ENCODE results near the gene MARCO. TPM values are rescaled to one million over a fixed set of nuclear protein-coding genes. Genes with fewer than 3 reads are reported as not detected.

MARCO gene
- total and polyA plus RNA-seq, 10 of the 15 experiments (the other 5 are each of a cell fraction or from before 2014, with no cell fraction given) = 0.13 to 0.67 (median 0.32) TPM; not detected in 5

DNA sequence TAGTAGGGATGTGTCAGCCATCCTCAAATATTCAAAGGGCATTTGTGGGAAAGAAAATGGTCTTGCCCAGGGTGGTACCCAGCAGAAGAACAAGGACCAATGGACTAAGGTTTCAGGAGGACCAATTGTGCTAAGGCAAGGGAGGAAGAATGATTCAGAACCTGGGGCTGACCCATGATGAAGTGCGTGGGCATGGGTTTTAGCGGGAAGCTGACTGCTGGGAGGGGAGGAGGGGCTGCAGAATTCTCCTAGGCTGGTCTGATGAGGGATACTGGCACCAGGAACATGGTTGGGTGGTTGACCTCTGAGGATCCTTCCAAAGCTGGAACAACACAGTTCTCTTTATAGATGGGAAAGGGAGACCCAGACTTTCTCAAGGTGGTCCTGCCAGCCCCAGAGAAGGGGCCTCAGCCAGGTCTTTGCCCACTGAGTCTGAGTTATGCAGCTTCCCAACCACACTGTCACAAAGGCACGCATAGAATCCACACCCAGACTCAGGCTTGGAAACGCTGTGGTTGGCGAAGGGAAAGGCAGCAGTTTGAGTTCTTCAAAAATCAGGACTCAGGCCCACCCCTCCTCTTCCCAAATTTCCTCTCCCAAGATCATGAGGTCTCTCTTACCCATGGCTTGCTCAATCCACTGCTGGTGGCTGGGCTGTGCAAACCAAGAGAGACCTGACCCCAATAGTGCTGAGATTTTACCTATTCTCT, 37.3 kb downstream of the MARCO start:
- H3K4me3 ChIP-seq = no peak overlapping the region
- H4K20me1 ChIP-seq (ENCODE audit: control insufficient read depth, insufficient read depth) = no peaks in the 10 kb centered on the region
- intact Hi-C loops (cut with micrococcal nuclease; ENCODE audit: unreplicated experiment) (no loop called here), in situ Hi-C loops (cut with MboI) (no loop called here)
- no peaks in the 10 kb centered on the region; a peak in 2 of 4 replicates for H3K27me3 ChIP-seq (replicated peaks in 1 of 2; ENCODE audit: control insufficient read depth in 2 of 2, insufficient read depth in 2 of 2, low read length in 1 of 2)
- H2AFZ ChIP-seq (ENCODE audit: control insufficient read depth, low read depth, low read length) = no peak overlapping the region
- no peak overlapping the region for H3K27ac ChIP-seq (ENCODE audit: control insufficient read depth, insufficient read depth)
- no peaks in the 10 kb centered on the region for H3K4me1 ChIP-seq (ENCODE audit: control insufficient read depth, insufficient read depth, low read length)
- DNase-seq (ENCODE audit: low read depth, low spot score) (no peak), ATAC-seq (no peak), FAIRE-seq (no peak)
- RAD21 ChIA-PET (ENCODE audit: unreplicated experiment) = no interaction called here
- TF ChIP-seq CEBPB (IDR thresholded peaks at IDR 0.05; ENCODE audit: borderline replicate concordance in 1 of 2, low read depth in 2 of 2, low read length in 2 of 2) = no peak
- TF ChIP-seq, protein P1, sequence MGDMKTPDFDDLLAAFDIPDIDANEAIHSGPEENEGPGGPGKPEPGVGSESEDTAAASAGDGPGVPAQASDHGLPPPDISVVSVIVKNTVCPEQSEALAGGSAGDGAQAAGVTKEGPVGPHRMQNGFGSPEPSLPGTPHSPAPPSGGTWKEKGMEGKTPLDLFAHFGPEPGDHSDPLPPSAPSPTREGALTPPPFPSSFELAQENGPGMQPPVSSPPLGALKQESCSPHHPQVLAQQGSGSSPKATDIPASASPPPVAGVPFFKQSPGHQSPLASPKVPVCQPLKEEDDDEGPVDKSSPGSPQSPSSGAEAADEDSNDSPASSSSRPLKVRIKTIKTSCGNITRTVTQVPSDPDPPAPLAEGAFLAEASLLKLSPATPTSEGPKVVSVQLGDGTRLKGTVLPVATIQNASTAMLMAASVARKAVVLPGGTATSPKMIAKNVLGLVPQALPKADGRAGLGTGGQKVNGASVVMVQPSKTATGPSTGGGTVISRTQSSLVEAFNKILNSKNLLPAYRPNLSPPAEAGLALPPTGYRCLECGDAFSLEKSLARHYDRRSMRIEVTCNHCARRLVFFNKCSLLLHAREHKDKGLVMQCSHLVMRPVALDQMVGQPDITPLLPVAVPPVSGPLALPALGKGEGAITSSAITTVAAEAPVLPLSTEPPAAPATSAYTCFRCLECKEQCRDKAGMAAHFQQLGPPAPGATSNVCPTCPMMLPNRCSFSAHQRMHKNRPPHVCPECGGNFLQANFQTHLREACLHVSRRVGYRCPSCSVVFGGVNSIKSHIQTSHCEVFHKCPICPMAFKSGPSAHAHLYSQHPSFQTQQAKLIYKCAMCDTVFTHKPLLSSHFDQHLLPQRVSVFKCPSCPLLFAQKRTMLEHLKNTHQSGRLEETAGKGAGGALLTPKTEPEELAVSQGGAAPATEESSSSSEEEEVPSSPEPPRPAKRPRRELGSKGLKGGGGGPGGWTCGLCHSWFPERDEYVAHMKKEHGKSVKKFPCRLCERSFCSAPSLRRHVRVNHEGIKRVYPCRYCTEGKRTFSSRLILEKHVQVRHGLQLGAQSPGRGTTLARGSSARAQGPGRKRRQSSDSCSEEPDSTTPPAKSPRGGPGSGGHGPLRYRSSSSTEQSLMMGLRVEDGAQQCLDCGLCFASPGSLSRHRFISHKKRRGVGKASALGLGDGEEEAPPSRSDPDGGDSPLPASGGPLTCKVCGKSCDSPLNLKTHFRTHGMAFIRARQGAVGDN (IDR thresholded peaks at IDR 0.05) = no peak
- no peak for TF ChIP-seq CBX3 (IDR thresholded peaks at IDR 0.05; ENCODE audit: borderline replicate concordance, low read depth)
- TF ChIP-seq, protein P2, sequence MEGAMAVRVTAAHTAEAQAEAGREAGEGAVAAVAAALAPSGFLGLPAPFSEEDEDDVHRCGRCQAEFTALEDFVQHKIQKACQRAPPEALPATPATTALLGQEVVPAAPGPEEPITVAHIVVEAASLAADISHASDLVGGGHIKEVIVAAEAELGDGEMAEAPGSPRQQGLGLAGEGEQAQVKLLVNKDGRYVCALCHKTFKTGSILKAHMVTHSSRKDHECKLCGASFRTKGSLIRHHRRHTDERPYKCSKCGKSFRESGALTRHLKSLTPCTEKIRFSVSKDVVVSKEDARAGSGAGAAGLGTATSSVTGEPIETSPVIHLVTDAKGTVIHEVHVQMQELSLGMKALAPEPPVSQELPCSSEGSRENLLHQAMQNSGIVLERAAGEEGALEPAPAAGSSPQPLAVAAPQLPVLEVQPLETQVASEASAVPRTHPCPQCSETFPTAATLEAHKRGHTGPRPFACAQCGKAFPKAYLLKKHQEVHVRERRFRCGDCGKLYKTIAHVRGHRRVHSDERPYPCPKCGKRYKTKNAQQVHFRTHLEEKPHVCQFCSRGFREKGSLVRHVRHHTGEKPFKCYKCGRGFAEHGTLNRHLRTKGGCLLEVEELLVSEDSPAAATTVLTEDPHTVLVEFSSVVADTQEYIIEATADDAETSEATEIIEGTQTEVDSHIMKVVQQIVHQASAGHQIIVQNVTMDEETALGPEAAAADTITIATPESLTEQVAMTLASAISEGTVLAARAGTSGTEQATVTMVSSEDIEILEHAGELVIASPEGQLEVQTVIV (IDR thresholded peaks at IDR 0.05; ENCODE audit: borderline replicate concordance, partially characterized antibody) = no peak
- TF ChIP-seq SREBF1 (IDR thresholded peaks at IDR 0.05; ENCODE audit: low read length) = no peak
- no peak for TF ChIP-seq RFX5 (IDR thresholded peaks at IDR 0.05; ENCODE audit: low read depth, low read length)
- TF ChIP-seq NR2F1 (conservative IDR thresholded peaks at IDR 0.05) = no peak
- TF ChIP-seq, protein P3, sequence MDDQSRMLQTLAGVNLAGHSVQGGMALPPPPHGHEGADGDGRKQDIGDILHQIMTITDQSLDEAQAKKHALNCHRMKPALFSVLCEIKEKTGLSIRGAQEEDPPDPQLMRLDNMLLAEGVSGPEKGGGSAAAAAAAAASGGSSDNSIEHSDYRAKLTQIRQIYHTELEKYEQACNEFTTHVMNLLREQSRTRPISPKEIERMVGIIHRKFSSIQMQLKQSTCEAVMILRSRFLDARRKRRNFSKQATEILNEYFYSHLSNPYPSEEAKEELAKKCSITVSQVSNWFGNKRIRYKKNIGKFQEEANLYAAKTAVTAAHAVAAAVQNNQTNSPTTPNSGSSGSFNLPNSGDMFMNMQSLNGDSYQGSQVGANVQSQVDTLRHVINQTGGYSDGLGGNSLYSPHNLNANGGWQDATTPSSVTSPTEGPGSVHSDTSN (IDR thresholded peaks at IDR 0.05; ENCODE audit: insufficient replicate concordance, low read depth, low read length) = no peak
- no peak for TF ChIP-seq RUNX3 (IDR thresholded peaks at IDR 0.05; ENCODE audit: low read length)
- 25% methylated on average over 5 of the region's 5 CpGs for WGBS (ENCODE audit: insufficient coverage, insufficient replicate concordance, low lambda C conversion rate, missing lambda C conversion rate)
- H3K9ac ChIP-seq (ENCODE audit: control insufficient read depth, insufficient read depth, low read length) = no peak overlapping the region
- SMC1A ChIA-PET (ENCODE audit: uncharacterized antibody, unreplicated experiment) = no interaction called here
- POLR2A ChIA-PET = no interaction called here
- no TSS peak for BruUV-seq (replicated peaks)
- no peaks in the 10 kb centered on the region for H3K9me3 ChIP-seq (replicated peaks; ENCODE audit: control insufficient read depth, insufficient read depth, low read length)
- no peaks in the 10 kb centered on the region for H3K79me2 ChIP-seq (ENCODE audit: control insufficient read depth, insufficient read depth, low read length)
- CTCF ChIA-PET = no interaction called here
- H3K36me3 ChIP-seq (ENCODE audit: control insufficient read depth in 2 of 2, insufficient read depth in 2 of 2, low read length in 1 of 2) = no peaks in the 10 kb centered on the region
- H3K4me2 ChIP-seq (ENCODE audit: control insufficient read depth, insufficient read depth) = no peak overlapping the region
